Measurements from ENCODE around the gene TMEM37.

Gene TMEM37

GRCh38 chr2:119434664-119435063 lies 3.0 kb downstream of the TMEM37 start:
- peak; percentile 59 for DNase-seq

GRCh38 chr2:119435081-119435952 lies 3.7 kb downstream of the TMEM37 start:
- no peak for DNase-seq

- DNase-seq: no peak
Observed at GRCh38 chr2:119435953-119436297, 4.3 kb downstream of the TMEM37 start.

GRCh38 chr2:119436993-119437772 lies 5.5 kb downstream of the TMEM37 start:
- no peak for DNase-seq

- DNase-seq: no peak
Observed at GRCh38 chr2:119438128-119438656, 6.5 kb downstream of the TMEM37 start.

GRCh38 chr2:119438726-119439284 lies 7.2 kb downstream of the TMEM37 start:
- no peak for DNase-seq

GRCh38 chr2:119439574-119440500 lies 8.2 kb downstream of the TMEM37 start:
- no peak for DNase-seq

- peak; percentile 43 for DNase-seq
Observed at GRCh38 chr2:119440501-119440870, 8.8 kb downstream of the TMEM37 start.

GRCh38 chr2:119440873-119441272 lies 9.2 kb downstream of the TMEM37 start:
- peak; percentile 38 for DNase-seq

- peak; percentile 49 for DNase-seq
Observed at GRCh38 chr2:119441376-119442225, 9.9 kb downstream of the TMEM37 start.

- DNase-seq: no peak
Observed at GRCh38 chr2:119442226-119442619, 10.6 kb downstream of the TMEM37 start.

GRCh38 chr2:119442850-119443249 lies 11.2 kb downstream of the TMEM37 start:
- DNase-seq: no peak

- DNase-seq: no peak
Observed at GRCh38 chr2:119446037-119446436, 14.4 kb downstream of the TMEM37 start.

- no peak for DNase-seq
Observed at GRCh38 chr2:119448427-119449141, 16.9 kb downstream of the TMEM37 start.

GRCh38 chr2:119449521-119449920 lies 17.9 kb downstream of the TMEM37 start:
- no peak for DNase-seq

- no peak for DNase-seq
Observed at GRCh38 chr2:119451336-119452050, 19.8 kb downstream of the TMEM37 start.

GRCh38 chr2:119453972-119454593 lies 22.4 kb downstream of the TMEM37 start:
- no peak for DNase-seq

GRCh38 chr2:119455066-119455718 lies 23.5 kb downstream of the TMEM37 start:
- no peak for DNase-seq

GRCh38 chr2:119460076-119460475 lies 28.4 kb downstream of the TMEM37 start:
- DNase-seq: no peak
